IPS-18a (cell line): ENCODE results near the gene OVOL1.
"Not testable (repeated sequence)": the region's sequence is repeated elsewhere in the genome, so short reads cannot be mapped to it uniquely, and the experiment has no call there.

ENCODE experiments used
- H3K27ac ChIP-seq: one replicate; pipeline ENCODE4 v1.5.1; 2013; ENCODE audit warnings: low read length
- H3K27me3 ChIP-seq: one replicate; pipeline ENCODE4 v1.6.1; 2013; ENCODE audit warnings: mild to moderate bottlenecking, low read length; ENCODE audit not compliant: control insufficient read depth, insufficient read depth
- H3K36me3 ChIP-seq: one replicate; pipeline ENCODE4 v1.6.1; 2013; ENCODE audit warnings: low read depth, low read length; ENCODE audit not compliant: control insufficient read depth
- H3K4me1 ChIP-seq: one replicate; pipeline ENCODE4 v1.6.1; 2013; ENCODE audit warnings: low read depth, low read length; ENCODE audit not compliant: control insufficient read depth
- H3K4me3 ChIP-seq: one replicate; pipeline ENCODE4 v1.5.1; 2013; ENCODE audit warnings: low read length
- H3K9ac ChIP-seq: one replicate; pipeline ENCODE4 v1.6.1; 2013; ENCODE audit warnings: mild to moderate bottlenecking, low read length, moderate library complexity
- H3K9me3 ChIP-seq: one replicate; pipeline ENCODE4 v1.6.1; 2013; ENCODE audit warnings: low read depth, low read length; ENCODE audit not compliant: control insufficient read depth

Gene OVOL1

DNA sequence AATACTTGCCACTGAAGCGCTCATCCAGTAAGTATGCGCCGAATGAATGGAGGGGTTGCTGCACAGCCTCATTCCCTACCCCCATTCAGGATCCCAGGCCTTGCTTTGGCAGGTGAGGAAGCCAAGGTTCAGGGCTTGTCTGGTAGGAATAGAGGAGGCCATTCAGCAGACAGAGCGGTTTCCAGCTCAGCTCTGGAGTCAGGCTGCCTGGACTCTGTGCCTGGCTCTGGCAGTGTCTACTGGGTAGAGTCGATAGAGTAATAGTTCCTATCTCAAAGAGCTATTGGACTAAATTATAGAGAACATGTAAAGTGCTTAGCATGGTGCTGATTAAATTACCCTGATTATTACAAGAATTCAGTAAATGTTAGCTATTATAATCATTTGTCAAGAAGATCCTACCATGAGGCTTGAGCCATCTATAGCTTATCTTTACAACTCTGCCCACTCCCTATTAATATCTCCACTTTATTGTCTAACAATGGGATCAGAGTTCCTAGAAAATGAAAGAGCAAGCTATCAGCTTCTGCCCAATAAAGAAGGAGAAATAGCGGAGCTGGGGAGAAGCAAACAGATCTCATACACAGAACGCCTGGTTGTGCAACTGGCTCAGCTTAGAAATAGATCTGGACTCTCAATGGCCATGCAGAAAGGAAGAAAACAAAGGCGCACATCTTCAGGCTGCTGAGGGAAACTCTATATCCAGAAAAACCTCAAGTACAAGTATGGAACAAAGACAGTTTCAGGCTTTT lies 40.3 kb downstream of the OVOL1 start:
- no peaks in the 10 kb centered on the region for H3K4me1 ChIP-seq
- H3K9ac ChIP-seq: no peak overlapping the region
- peaks cover 8% of the 10 kb centered on the region for H3K27me3 ChIP-seq
- no peaks in the 10 kb centered on the region for H3K36me3 ChIP-seq
- H3K9me3 ChIP-seq: no peaks in the 10 kb centered on the region
- H3K4me3 ChIP-seq: no peak overlapping the region
- H3K27ac ChIP-seq: no peak overlapping the region

GRCh38 chr11:65829459-65829858 lies 42.6 kb downstream of the OVOL1 start:
- Histone ChIP-seq H3K36me3 (no peaks in the 10 kb centered on the region), H3K27me3 (peaks cover 18% of the 10 kb centered on the region), H3K9ac (no peak overlapping the region), H3K4me3 (no peak overlapping the region), H3K9me3 (no peaks in the 10 kb centered on the region), H3K27ac (no peak overlapping the region), H3K4me1 (peaks cover 8% of the 10 kb centered on the region)

- H3K27ac ChIP-seq, H3K9ac ChIP-seq, H3K4me1 ChIP-seq, H3K4me3 ChIP-seq, H3K36me3 ChIP-seq, H3K9me3 ChIP-seq: not testable (repeated sequence)
- peaks cover 18% of the 10 kb centered on the region for H3K27me3 ChIP-seq
Observed at GRCh38 chr11:65832231-65832630, 45.4 kb downstream of the OVOL1 start.

GRCh38 chr11:65833297-65834030 lies 46.6 kb downstream of the OVOL1 start, which contains the start of gene SNX32:
SNX32 (plus strand) TSS chr11:65833963; CDS start chr11:65834066, 103 bp downstream.
- H3K4me3 ChIP-seq: peak within 1 kb of the TSS; percentile 59
- peak within 1 kb of the TSS; percentile 51 for H3K9ac ChIP-seq
- peaks cover 18% of the 10 kb centered on the region for H3K27me3 ChIP-seq
- H3K9me3 ChIP-seq: no peaks in the 10 kb centered on the region
- peaks cover 8% of the 10 kb centered on the region for H3K4me1 ChIP-seq
- H3K27ac ChIP-seq: peak within 1 kb of the TSS; percentile 50
- H3K36me3 ChIP-seq: no peaks in the 10 kb centered on the region

DNA sequence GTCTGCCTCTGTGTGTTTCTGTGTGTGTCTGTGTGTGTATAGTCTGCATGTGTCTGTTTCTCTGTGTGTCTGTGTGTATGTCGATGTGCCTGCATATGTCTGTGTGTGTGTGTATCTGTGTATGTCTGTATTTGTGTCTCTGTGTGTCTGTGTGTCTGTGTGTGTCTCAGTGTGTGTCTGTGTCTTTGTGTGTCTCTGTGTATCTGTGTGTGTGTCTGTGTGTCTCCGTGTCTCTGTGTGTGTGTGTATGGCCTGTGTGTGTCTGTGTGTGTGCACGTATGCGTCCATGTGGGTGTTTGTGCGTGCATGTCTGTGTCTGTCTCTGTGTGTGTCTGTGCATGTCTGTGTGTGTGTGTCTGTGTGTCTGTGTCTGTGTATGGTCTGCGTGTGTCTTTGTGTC lies 47.3 kb downstream of the OVOL1 start:
- H3K9me3 ChIP-seq: no peaks in the 10 kb centered on the region
- H3K27ac ChIP-seq: no peak overlapping the region

DNA sequence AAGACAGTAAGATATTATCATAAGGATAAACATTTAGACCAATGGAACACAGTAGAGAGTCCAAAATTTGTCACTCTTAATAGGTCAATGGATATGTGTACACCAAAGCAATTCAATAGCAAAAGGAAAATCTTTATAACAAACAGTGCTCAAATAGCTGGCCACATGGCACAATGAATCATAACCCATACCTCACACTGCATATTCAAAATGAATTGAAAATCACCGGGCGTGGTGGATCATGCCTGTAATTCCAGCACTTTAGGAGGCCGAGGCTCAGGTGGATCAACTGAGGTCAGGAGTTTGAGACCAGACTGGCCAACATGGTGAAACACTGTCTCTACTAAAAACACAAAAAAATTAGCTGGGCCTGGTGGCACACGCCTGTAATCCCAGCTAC lies 55.3 kb downstream of the OVOL1 start:
- H3K9me3 ChIP-seq: no peaks in the 10 kb centered on the region
- H3K36me3 ChIP-seq: no peaks in the 10 kb centered on the region
- no peak overlapping the region for H3K4me3 ChIP-seq
- no peaks in the 10 kb centered on the region for H3K27me3 ChIP-seq
- H3K9ac ChIP-seq: no peak overlapping the region
- no peaks in the 10 kb centered on the region for H3K4me1 ChIP-seq
- no peak overlapping the region for H3K27ac ChIP-seq

More for the DNA sequence above, 47.3 kb downstream of the OVOL1 start:
- H3K4me1 ChIP-seq: peaks cover 8% of the 10 kb centered on the region
- H3K27me3 ChIP-seq: peaks cover 18% of the 10 kb centered on the region
- no peaks in the 10 kb centered on the region for H3K36me3 ChIP-seq
- H3K4me3 ChIP-seq: peak overlapping the region; percentile 59
- peak overlapping the region; percentile 51 for H3K9ac ChIP-seq

GRCh38 chr11:65843811-65844210 lies 56.9 kb downstream of the OVOL1 start:
- no peaks in the 10 kb centered on the region for H3K9me3 ChIP-seq
- no peaks in the 10 kb centered on the region for H3K36me3 ChIP-seq
- no peak overlapping the region for H3K4me3 ChIP-seq
- H3K9ac ChIP-seq: no peak overlapping the region
- no peaks in the 10 kb centered on the region for H3K27me3 ChIP-seq
- H3K4me1 ChIP-seq: no peaks in the 10 kb centered on the region
- H3K27ac ChIP-seq: no peak overlapping the region

- no peak overlapping the region for H3K9ac ChIP-seq
- H3K27me3 ChIP-seq: no peaks in the 10 kb centered on the region
- no peaks in the 10 kb centered on the region for H3K4me1 ChIP-seq
- H3K27ac ChIP-seq: no peak overlapping the region
- no peaks in the 10 kb centered on the region for H3K36me3 ChIP-seq
- H3K4me3 ChIP-seq: no peak overlapping the region
- no peaks in the 10 kb centered on the region for H3K9me3 ChIP-seq
Observed at GRCh38 chr11:65844231-65844872, 57.5 kb downstream of the OVOL1 start.
